Pancreas (tissue), 10 donors: ENCODE data around the gene TRIM21. TPM values are rescaled to one million over a fixed set of nuclear protein-coding genes. Genes with fewer than 3 reads are reported as not detected.

Experiments
- ATAC-seq, 4 donors: fragments of 200-7000 bp; cut with Tn5 transposase; one replicate each; pipeline versions ENCODE4 v1.8.0 to v1.9.1; 2020; ENCODE audit warnings: mild to moderate bottlenecking in 4 of 4, moderate library complexity in 4 of 4
- DNase-seq, 6 donors: peaks; one replicate each; pipeline ENCODE4 v3.0.0-alpha.2; 2020
- FAIRE-seq: peaks from 2 replicates; lab custom pipeline; 2012; peaks lifted over from hg19 to GRCh38; lab: Jason Lieb, UNC
- H3K27ac ChIP-seq, 4 donors: fragments of 200-600 bp; sonication (generic); 1 replicate in 3 of 4; 2 replicates in 1 of 4; pipeline versions ENCODE4 v1.5.0 to v1.8.0; 2020
- H3K27me3 ChIP-seq, 4 donors: fragments of 200-600 bp; one replicate each; pipeline ENCODE4 v1.8.0; 2021
- H3K36me3 ChIP-seq, 3 donors: fragments of 200-600 bp; sonication (generic) in 1 of 3; one replicate each; pipeline versions ENCODE4 v1.5.0 to v1.8.0; 2020 to 2021
- H3K4me1 ChIP-seq, 3 donors: fragments of 200-600 bp; one replicate each; pipeline ENCODE4 v1.8.0; 2021
- H3K4me3 ChIP-seq, 4 donors: fragments of 200-600 bp; sonication (generic) in 2 of 4; one replicate each; pipeline versions ENCODE4 v1.5.0 to v1.8.0; 2020 to 2021
- H3K9me3 ChIP-seq, 4 donors: fragments of 200-600 bp; one replicate each; pipeline ENCODE4 v1.8.0; 2021
- CTCF ChIP-seq, 4 donors: fragments of 200-600 bp; sonication (generic) in 3 of 4; IDR thresholded peaks; one replicate each; pipeline versions ENCODE4 v1.5.0 to v1.8.0; 2021; ENCODE audit warnings: antibody characterized with exemption in 4 of 4
- WGBS, 2 donors: extraction: QIAGEN DNeasy Blood & Tissue Kit; methylation state at CpG; one replicate each; pipeline ENCODE4 v1.1.7; 2013; 5-methylcytosine and 5-hydroxymethylcytosine counted together
- intact Hi-C, 3 donors: fragments of 100-400 bp; cut with DNase I; formaldehyde crosslinking; loops; one replicate each; pipeline versions ENCODE4 v1.11.1 to v1.14.2; 2022
- polyA plus RNA-seq, 2 donors: library from polyadenylated mRNA; stranded (reverse); fragments of 200-250 nt; gene quantifications; one replicate each; pipeline ENCODE4 v1.2.3, GENCODE V29; 2013
- total RNA-seq, 6 donors: library from RNA; stranded (reverse); fragmentation: NEBNext Ultra II Directional in 4 of 6; extraction: Animal tissue kit (Norgen Biotek cat#: 25700) in 4 of 6; gene quantifications; one replicate each; pipeline versions ENCODE4 v1.2.1 to v1.2.4, GENCODE V29; 2021 to 2023
- donor health status: healthy with polysubstance abuse.
- donor health status: DM: no; HTN: no; CAD: no; lungs with moderate emphysema.
- donor health status: DM: no; HTN: no; CAD: no.
- donor health status: control.
- donor health status: control.
- donor health status: Bipolar disorder and iron deficiency.
- donor health status: DM: yes; HTN: yes; CAD: no.
- donor health status: DM: no; HTN: no; CAD: no.
- donor health status: DM: no; HTN: no; CAD: no.
- donor health status: DM: yes; HTN: yes; CAD: no.

Gene TRIM21
- total RNA-seq, result 10 to 100 TPM in 1 of 6 donors, 1 to 10 TPM in 5; 3.5 to 12.9 (median 5.1) TPM
- polyA plus RNA-seq, result 1 to 10 TPM; 8.1 to 8.3 TPM

GRCh38 chr11:4393209-4393857, at the start of gene TRIM21:
Gene TRIM21 (minus strand): TSS chr11:4393702. CDS start chr11:4390409, 3,293 bp downstream.
- WGBS, 2 donors, result 1% methylated on average over 13 of the region's 13 CpGs
- ATAC-seq (peak; percentile 99 to 100 (median 100)), FAIRE-seq (no peak), DNase-seq (peak; percentile 73 to 89 (median 80))
- peaks cover 0 to 4% (median 0%) of the 10 kb centered on the region in 3 donors for H3K4me1 ChIP-seq
- peaks cover 0 to 18% (median 5%) of the 10 kb centered on the region in 3 donors for H3K36me3 ChIP-seq
- TF ChIP-seq CTCF (IDR thresholded peaks at IDR 0.05), result no peak
- no peaks in the 10 kb centered on the region for H3K9me3 ChIP-seq
- intact Hi-C loops, result no loop called here
- peak within 1 kb of the TSS in 3 of 4 donors; percentile 70 to 80 (median 78) for H3K27ac ChIP-seq
- peaks cover 0 to 3% (median 0%) of the 10 kb centered on the region in 4 donors for H3K27me3 ChIP-seq
- H3K4me3 ChIP-seq, result peak within 1 kb of the TSS; percentile 75 to 92 (median 81)

GRCh38 chr11:4441515-4441914, 48.0 kb upstream of the TRIM21 start:
- ATAC-seq (no peak), FAIRE-seq (no peak)

DNA sequence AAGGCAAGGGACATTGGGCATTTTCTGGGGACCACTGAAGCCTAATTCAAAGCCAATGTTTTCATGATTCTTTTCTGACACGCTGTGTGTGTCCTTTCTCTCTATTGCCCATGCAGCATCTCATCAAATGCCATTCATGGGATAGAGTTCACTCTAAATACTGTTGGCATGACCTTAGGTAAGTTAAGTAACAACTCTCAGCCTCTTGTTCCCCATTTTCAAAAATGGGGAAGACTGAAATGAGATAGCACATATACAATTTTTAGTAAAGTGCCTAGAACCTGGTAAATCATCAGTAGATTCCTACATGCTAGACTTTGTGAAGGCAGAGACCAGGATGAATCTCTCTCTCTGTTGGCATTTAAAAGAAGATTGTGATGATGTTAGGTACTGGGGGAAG, 42.9 kb upstream of the TRIM21 start:
- Histone ChIP-seq H3K27ac (no peak overlapping the region), H3K4me1 (no peaks in the 10 kb centered on the region), H3K27me3 (no peaks in the 10 kb centered on the region), H3K36me3 (no peaks in the 10 kb centered on the region), H3K9me3 (no peaks in the 10 kb centered on the region), H3K4me3 (no peak overlapping the region)
- intact Hi-C loops, result no loop called here
- no peak for DNase-seq
- ATAC-seq, result no peak
- FAIRE-seq, result no peak
- WGBS, 2 donors, result 87 to 89% methylated on average over 1 of the region's 1 CpG
- no peak for TF ChIP-seq CTCF (IDR thresholded peaks at IDR 0.05)

More at GRCh38 chr11:4441515-4441914, 48.0 kb upstream of the TRIM21 start:
- DNase-seq, result no peak
- Histone ChIP-seq H3K27ac (no peak overlapping the region), H3K27me3 (no peaks in the 10 kb centered on the region), H3K36me3 (no peaks in the 10 kb centered on the region), H3K9me3 (no peaks in the 10 kb centered on the region), H3K4me3 (no peak overlapping the region), H3K4me1 (no peaks in the 10 kb centered on the region)
- no peak for TF ChIP-seq CTCF (IDR thresholded peaks at IDR 0.05)
- 94 to 95% methylated on average over 3 of the region's 3 CpGs for WGBS, 2 donors
- intact Hi-C loops, result no loop called here

GRCh38 chr11:4433856-4434255, 40.4 kb upstream of the TRIM21 start:
- Histone ChIP-seq H3K27ac (no peak overlapping the region), H3K4me1 (no peaks in the 10 kb centered on the region), H3K4me3 (no peak overlapping the region), H3K9me3 (no peaks in the 10 kb centered on the region), H3K36me3 (no peaks in the 10 kb centered on the region), H3K27me3 (no peaks in the 10 kb centered on the region)
- FAIRE-seq (no peak), ATAC-seq (no peak), DNase-seq (no peak)
- 69% methylated on average over 2 of the region's 2 CpGs for WGBS, 2 donors
- intact Hi-C loops, result no loop called here
- no peak for TF ChIP-seq CTCF (IDR thresholded peaks at IDR 0.05)

DNA sequence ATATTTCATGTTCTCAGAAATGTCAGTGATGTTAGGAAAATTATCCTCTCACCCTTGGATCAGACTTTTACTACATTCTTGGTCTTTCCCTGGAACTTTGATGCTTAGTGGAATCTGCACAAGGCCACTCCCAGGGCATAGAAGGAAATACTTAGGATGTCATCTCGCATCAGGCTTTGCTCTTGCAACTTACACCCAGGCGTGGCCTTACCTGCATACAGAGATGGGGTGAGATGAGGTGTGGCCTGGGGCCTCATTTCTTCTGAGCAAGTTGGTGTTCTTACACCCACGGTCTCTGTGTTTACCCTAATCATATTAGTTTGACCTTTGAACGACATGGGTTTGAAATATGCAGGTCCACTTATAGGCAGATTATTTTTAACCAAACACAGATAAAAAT, 36.5 kb upstream of the TRIM21 start:
- no peak for FAIRE-seq
- no peaks in the 10 kb centered on the region for H3K4me1 ChIP-seq
- ATAC-seq, result no peak
- intact Hi-C loops, result no loop called here
- DNase-seq, result no peak
- H3K9me3 ChIP-seq, result no peaks in the 10 kb centered on the region
- no peaks in the 10 kb centered on the region for H3K36me3 ChIP-seq
- no peaks in the 10 kb centered on the region for H3K27me3 ChIP-seq
- WGBS, 2 donors, result 46 to 47% methylated on average over 4 of the region's 4 CpGs
- no peak overlapping the region for H3K4me3 ChIP-seq
- H3K27ac ChIP-seq, result no peak overlapping the region
- no peak for TF ChIP-seq CTCF (IDR thresholded peaks at IDR 0.05)
